HEK293T (cell line): Measurements from ENCODE around the gene STAG1.

Source experiments
- FOXA1 ChIP-seq: fragments of 450-650 bp; IDR thresholded peaks from 2 replicates; pipeline ENCODE4 v1.6.1; 2016; ENCODE audit warnings: mild to moderate bottlenecking
- NFRKB ChIP-seq: fragments of 450-650 bp; IDR thresholded peaks from 2 replicates; pipeline ENCODE4 v1.6.1; 2016; ENCODE audit warnings: mild to moderate bottlenecking, moderate library complexity
- SUZ12 ChIP-seq: fragments of 450-650 bp; IDR thresholded peaks from 2 replicates; pipeline ENCODE4 v1.6.1; 2016; ENCODE audit warnings: mild to moderate bottlenecking

GRCh38 chr3:136671921-136672320 is 80.3 kb downstream of the STAG1 start:
- TF ChIP-seq FOXA1: no peak
- no peak for TF ChIP-seq NFRKB
- TF ChIP-seq SUZ12: no peak
